ENCODE results near the gene YPEL4.

YPEL4 gene

DNA sequence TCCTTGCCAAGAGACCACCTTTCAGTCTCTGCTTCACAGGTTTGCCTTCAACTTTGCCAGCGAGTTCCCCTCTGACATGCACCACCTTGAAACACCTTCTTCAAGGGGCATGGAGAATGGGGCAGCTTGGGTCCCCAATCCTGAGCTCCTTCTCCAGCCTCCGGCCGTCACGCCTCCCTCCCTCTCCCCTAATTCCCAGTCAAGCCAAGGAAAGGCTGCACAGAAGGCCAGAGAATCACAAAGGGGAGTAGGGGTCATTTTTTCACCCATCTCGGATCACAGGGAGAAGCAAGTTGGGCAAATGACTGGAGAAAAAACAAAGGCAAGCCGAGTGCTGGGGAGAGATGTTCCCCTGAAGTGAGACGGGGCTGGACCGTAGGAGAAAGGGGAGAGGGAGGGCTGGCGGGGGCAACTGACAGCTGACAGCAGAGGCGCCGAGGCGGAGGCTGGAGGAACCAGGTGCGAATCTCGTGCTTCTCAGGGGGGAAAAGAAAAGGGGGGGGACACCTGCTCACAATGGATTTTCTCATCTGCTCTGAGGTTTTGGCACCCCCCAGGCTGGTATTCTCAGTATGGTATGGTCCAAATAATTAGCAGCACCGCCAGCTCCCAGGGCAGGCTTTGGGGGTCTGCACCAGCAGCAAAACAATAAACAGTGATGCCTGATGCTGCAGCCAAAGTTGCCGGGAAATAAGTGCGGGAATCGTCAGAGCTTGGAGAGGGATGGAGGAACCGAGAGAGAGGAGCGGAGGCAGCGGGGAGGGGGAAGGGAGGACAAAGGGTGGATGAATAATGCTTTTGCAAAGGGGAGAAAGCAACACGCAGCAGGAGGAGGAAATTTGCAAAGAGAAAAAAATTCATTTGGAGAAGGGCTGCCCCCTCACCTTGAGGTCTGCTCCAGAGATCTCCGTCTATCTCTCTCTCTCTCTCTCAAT is 644 bp downstream of the YPEL4 start:
- DNase-seq = peak; percentile 54

DNA sequence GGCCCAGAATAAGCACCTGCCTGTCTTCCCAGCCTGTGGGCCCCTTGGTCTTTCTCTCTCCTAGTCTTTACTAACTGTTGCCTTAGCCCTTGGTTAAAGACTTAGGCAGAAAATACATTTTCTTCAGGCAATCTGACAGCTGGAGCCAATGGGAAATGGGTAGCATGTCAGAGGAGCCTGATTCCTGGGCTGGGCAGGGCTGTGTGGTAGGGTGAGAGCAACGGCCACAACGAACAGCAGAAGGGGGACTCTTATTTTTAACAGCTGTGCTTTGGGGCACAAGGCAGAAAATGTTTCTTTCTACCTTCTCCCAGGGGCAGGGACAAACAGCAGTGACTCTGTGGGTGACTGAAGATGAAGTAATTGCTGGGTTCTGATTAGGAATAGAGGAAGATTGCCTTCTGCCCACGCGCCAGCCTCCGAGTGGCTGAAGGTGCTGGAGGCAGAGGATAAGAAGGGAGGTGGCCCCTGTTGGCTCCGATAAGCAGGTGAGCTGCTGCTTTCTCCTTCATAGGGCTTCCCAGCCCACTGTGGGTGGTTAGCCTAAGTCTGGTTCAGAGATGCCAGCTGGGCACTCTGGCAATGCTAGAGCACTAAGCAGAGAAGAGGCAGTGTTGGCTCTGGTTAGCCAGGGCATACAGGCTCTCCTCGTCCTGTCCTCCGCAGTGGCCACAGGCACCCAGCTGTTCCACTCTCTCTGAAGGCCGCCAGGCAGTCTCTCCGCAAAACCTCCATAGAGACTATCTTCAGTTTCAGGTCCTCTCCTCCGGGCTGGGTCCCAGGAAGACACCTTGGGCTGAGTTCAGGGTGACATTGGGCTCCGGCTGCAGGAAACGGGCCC is 1.5 kb downstream of the YPEL4 start:
- no peak for DNase-seq

DNA sequence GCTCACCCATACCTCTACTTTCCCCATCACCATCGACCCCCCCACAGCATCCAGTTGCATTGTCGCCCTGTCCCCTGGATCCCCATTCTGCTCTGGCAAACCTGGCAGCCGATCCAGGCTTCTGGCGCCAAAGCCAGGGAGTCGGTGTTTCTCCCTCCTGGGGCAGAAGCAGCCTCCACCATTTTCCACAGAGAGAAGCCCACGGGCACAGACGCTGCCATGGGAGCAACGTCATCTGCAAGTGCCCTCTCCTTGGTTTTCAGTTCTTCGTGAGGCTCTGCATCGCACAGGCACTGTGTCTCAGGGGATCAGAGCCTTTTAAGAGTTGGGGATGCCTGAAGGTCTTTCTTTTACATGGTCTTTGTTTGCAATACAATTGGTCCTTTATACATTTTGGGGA is 2.3 kb downstream of the YPEL4 start:
- no peak for DNase-seq

DNA sequence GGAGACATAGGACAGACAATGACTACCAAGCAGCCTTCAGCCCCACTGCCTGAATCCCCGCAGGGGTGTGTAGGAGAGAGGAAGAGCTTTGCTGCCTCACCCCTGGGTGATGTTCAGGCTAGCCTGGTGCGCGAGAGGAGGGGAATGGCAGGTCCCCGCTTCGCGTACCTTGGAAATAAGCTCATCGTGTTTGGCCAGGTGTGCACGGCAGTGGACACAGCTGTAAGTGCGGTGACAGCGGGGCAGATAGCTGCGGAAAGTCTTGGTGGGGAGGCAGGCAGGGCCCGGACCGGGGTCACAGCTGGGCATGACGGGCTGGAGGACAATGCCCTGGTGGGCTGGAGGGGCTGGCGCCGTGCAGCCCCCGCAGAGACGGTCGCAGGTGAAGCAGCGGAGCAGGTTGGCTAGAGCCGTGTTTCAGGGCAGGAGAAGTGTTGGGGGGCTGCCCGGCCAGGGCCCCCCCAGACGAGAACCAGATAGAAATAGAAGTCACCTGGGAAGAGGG is 2.9 kb downstream of the YPEL4 start:
- no peak for DNase-seq

DNA sequence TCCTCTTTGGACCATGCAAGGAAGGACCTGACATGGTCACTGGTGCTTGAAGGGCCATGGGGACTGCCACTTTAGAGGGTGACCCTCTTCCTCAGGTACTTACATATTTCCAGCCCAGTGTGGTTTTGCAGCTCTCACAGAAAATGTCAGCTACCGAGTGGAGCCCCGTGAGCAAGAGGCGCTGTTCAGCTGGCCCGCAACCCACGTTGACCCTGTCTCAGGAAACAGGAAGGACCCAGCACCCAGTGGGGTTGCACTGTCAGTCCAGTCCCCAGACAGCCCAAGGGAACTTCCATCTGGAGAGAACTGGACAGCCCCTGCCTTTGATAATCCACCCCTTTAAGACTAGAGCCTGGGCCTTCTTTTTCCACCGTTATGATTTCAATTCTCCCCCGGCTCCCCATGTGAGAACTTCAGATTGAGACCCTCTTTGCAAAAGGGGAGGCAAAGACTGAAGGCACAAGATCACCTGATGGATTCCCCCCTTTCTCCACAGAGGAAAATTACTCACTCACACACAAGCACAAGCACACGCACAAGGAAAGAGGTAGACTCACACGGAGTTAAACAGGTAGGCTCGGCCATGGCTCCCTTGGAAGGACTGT is 3.4 kb downstream of the YPEL4 start:
- DNase-seq = no peak

DNA sequence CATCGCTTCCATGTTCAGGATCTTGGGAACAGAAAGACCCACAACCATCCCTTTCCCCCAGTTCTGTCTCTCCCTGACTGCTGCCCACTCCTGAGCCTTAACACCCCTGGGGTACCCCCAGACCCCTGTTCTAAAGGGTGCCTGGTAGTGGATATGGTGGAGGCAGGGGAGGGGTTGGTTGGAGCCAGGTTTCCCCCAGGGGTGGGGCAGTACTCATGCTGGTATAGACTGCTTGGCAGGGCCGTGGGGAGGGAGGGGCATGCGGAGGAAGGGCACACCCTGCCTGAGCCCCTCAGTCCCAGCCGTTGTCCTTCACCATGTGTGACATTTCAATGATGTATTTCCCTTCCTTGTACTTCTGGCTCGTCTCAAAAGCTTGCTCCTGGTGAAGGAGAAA is 4.0 kb downstream of the YPEL4 start:
- DNase-seq = no peak

DNA sequence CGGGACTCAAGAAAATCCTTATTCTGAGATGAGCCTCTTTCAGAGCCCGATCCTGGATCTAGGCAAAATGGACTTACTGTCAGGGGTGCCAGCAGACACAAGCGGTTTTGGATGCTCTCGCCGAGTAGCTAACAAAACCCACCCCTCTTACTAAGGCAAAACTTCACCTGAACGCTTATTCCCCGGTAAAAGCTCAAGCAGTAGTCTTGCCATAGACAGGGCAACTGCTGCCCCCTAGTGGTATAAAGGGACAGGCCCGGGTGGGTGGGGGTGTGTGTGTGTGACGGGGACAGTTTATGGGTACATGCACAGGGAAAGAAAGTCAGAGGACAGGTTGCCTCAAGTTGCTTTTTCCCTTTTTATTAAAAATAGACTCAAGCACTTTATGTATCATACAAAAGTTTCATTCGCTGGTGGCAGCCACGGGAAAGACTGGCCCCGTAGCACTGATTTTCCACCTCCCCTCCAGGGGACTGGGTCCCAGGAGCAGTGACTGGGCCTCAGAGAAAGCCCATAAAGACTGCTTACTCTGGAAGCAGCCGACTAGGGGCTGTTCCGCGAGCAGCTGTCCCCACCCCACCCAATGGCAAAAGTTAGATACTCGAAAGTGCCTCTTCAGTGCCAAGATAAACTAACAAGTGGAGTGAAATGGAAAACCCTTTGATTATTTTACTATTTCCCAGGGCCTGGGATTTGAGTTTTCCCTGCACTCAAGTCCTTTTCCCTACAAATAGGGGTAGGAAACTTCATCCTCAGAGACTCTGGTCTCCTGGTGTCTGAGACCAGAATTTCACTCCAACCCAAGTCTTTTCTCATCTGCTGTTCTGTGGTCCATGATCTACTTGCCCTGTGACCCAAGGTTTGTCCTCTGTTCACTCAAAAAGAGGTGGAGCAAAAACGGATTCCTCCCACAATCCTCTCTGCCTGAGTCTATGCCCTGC is 4.7 kb downstream of the YPEL4 start:
- no peak for DNase-seq

DNA sequence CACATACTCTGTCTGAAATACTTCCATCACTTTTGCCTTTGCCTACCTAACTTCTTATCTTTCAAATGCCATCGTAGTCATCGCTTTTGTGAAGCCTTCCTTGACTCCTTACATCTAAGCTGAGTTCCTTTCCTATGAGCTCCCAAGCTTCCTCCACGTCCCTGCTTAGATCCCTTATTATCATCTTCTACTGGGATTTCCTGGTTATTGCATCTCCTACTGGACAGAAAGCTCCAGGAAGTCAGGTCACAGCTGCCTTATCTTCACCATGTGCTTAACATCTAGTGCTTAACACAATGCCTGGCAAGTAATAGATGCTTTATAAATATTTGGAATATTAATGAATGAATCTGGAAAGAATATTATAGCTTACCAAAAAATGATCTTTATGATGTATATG is 5.9 kb downstream of the YPEL4 start:
- peak; percentile 65 for DNase-seq

DNA sequence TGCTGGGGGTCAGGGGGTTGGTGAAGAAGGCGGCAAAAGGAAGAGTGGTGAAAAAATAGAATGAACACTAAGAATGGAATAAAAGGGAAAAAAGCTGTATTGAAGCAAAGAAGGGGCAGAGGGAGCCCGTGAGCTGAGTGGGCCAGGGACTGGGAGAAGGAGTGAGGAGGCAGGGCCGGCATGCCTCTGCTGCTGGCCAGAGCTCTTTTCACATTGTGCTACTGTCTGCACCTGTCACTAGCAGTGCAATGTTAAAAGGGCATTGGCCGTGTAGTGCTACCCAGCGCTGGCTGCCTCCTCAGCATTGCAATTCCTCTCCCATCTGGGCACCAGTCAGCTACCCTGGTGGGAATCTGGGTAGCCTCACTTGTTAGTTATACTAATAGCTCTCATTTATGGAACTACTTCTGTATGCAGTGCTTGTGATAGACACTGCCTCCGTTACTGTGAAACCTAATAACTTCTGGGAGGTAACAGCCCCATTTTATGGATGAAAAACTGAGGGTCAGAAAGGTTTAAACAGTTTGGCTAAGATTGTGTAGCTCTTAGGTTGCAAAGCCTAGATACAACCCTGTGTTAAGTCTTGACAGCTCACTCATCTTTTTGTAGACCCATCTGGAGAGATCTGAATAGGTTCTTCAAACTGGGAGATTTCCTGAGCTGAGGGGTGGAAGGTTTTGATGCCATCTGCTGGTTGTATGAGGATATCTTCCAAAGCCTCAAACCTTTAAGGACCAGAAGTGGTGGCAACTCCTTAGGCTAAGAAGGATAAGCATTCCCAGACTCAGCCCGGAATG is 8.5 kb downstream of the YPEL4 start:
- peak; percentile 34 for DNase-seq

DNA sequence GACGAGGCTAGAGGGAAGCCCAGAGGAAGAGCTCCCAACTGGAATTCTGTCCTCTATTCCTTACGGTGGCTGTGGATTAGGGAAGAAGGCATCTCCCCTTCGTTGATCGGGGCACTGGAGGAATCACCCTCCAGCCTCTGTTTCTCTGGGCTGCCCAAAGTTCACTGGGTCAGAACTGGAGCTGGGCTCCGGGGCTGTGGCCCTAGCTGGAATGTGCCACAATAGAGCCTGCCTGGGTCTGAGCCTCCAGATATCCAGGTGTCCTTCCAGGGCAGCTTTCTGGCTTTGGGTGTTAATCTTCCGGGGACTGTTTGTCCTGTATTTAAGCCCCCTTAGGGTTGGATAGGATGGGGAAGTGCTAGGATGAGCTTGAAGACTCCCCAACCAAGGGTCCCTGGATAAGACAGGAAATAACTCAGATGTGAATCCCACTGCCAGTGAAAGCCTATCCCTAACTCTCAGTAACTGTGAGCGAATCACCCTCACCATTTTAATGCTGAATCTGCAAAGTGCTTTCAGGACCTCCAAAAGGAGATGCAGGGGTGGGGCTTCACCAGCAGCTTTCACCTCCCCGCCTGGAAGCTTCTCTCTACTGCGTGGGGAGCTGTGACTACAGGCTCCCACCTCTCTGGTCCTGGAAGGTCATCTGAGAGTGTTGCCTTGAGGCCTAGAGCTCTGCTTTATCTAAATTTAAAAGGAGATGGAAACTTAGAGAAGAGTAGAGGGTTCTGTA is 9.5 kb downstream of the YPEL4 start:
- no peak for DNase-seq

DNA sequence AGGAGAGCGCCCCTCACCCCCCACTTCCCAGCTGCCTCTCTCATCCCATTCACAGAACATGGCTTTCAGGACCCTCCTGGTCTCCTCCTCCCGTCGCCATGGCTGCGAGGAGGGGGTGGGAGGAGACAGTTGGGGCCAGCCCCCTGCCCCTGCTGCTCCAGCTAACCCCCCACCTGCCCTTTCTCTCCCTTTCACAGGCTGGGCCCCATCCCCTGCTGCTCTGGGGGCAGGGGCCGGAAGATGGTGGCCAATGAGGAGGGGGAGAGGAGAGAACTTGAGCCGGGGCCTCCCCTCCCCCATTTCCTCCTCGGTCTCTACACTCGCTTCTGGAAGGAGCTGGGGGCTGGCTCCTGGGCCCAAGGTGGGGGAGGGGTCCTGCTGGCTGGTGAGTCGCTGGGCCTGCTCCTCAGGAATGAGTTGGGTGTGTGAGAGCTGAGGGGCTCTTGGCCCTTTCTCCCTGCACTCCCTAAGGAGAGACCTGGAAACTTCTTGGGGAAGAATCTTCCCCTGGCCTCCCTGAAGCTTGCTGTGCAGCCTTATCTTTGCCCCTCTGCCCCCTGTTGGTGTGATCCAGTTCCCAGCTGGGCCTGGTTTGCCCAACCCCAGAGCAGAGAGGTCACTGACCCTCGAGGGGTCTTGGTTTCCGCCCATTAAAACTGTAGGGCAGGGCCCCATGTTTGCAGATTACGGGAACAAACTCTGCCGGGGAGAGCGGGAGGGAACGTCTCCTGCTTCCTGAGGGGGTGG is 10.2 kb downstream of the YPEL4 start:
- peak; percentile 79 for DNase-seq

DNA sequence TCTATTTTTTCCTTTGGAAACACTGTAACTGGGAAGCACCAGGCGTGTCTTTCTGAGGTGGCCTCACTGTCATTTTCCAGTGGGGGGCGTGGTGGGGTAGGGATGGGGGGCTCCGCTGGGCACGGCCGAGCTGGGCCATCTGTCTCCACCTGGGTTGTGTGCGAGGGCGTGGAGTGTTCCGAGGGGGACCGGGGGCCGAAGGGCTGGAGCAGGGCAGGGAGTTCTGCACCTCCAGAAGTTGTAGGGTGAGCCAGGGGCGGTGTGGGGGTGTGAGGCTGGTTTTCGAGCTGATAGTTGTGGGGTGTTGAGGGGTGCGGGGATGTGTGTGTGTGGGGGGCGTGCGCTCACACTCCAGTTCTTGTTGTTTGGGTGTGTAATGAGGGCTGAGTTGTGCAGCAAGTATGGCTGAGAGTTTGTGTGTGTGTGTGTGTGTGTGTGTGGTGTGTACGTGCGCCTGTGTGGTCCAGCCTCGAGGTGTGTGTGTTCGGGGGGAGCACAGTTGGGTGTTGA is 10.8 kb downstream of the YPEL4 start:
- DNase-seq = no peak

DNA sequence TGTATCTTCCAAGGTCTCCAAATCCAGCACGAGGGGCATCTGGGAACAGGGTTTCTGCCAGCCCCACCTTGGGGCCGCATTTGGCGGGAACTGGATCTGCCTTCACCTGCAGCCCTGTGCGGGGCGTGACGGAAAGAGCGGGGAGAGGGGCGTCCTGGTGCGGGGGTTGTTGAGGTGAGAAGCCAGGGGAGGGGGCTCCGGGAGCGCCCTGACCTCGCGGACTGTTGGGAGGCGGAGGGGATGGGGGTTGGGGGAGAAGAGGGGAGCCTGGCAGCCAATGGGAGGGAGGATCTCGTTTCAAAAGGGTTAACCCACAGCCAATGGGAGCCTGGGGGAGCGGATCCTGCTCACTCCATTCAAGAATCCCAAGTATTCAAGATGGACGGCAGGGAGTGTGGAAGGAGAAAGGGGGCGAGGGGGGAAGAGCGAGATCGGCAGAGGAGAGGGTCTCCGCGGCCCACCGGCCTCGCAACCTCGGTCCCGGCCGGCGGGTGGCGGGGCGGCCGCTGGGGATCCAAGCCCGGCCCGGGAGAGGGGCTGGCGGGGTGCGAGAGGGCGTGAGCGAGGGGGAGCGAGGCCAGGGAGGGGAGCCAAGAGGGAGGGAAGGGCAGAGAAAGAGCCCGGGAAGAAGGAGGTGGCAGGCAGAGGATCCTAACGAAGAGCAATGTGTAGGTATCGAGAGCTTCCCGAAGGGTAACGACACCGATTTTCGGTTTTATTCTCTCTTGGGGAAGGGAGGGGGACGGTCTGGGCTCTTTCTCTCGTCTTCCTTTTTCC is 11.5 kb downstream of the YPEL4 start:
- peak; percentile 87 for DNase-seq

DNA sequence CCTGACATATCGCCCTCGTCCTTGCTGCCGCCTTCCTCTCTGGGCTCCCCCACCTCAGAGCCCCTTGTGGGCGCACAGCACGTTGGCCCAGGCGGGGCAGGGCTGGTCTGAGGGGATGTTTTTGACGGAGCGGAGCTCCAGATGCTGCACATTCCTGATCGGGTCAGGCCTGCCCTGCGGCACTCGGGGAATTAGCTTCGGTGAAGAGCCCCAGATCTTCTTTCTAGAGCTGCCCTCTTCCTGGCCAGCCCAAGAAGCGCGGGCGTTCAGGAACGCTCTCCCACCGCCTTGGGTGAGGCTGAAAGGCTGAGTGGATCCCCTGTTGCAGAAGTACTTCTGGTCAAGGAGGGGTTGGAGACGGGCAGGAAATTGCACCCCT is 12.1 kb downstream of the YPEL4 start:
- peak; percentile 67 for DNase-seq

DNA sequence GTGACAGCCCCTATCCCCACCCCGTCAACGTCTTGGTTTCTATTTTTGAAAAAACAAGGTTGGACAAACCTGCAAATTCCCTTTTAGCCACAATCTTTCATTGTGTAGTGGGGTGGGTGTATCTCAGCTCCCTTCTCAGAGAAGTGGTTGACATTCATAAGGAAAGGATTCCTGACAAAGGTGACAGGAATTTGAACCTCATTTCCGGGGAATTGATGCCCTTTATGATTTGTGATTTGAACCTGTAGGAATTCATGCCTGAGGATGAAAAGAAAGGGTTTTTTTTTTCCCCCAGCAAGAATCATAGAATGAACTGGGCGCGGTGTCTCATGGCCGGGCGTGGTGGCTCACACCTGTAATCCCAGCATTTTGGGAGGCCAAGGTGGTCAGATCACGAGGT is 14.5 kb downstream of the YPEL4 start:
- DNase-seq = no peak

DNA sequence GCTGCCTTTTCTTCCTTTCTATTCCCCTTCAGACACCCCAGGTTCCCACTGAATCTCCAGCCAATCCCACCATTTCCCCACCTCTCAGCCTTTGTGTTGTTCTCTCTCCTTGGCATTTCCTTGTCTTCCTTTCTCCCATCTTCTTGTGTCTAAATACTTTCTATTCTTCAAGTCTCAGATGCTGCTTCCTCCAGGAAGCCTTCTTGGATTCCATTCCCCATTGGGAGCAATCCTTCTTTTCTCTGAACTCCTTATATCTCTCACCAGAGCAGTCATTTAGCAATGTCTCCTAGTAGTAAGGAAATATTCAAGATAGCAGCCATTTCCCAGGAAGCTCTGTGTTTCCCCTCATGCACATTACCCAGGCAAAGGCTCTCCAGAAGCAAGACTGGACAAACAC is 15.4 kb downstream of the YPEL4 start:
- DNase-seq = no peak

DNA sequence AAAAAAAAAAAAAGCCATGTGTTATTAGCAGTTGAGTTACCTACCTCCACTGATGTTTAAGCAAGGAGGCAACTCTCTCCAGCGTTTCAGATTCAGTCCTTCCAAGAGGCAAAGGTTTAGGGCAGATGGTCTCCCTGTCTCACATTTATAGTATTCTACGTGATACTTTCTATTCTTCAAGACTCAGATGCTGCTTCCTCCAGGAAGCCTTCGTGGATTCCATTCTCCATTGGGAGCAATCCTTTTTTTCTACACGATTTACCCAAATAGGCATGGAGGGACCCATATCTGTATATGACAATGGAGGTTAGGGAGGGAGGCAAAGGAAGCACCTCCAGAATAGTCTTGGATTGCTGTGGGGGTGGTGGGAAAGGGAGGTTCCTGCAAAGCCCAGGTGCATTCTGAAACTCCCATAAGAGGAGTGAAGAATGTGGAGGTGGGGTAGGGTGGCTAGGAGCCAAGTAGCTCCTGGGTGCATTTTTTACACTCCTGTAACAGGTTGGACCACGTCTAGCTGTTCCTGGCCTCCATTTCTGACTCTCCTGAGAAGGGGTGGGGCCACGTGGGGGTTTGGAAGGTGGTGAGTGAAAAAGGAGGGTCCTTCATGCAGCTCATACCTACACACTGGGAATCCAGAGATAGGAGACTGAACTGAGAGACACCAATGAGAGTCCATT is 16.2 kb downstream of the YPEL4 start:
- DNase-seq = no peak

DNA sequence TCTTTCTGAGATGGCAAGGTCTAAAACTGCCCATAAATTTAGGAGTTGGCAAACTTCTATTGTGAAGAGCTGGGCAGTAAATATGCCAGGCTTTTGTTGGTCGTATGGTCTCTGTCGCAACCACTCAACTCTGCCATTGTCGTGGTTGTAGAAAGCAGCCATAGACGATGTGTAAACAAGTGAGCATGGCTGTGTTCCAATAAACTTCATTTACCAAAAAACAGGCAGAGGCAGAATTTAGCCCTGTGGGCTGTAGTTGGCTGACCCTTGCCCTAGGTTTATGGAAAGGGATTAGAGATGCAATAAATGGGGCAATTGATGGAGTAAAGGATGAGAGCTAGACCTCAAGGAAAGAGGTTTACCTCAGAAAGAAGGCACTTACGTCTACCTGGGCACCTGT is 17.6 kb downstream of the YPEL4 start:
- DNase-seq = no peak
